ENCODE measurements around the gene HIGD1A.

DNA sequence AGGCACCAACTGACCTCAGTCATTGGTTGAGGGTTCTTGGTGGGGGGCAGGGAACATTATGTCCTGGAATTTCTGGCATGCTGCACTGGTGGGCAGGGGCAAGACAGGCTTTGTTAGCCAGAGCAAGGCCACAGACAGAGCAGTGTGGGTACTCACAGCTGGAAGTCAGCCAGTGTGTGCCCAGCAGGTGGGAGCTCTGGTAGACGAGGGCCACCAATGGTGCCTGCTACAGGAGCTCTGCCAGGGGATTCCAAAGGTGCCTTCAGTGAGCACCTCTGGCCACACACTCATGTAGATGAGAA is 40.1 kb upstream of the HIGD1A start:
- TF ChIP-seq POLR2A (IDR thresholded peaks at IDR 0.05; ENCODE audit: low read depth, low read length) (no peak), TAF1 (IDR thresholded peaks at IDR 0.05; ENCODE audit: low read depth, low read length) (no peak), POLR2AphosphoS5 (IDR thresholded peaks at IDR 0.05; ENCODE audit: low read depth, low read length) (no peak)
